H9 (cell line): ENCODE measurements around the gene ATE1. TPM values are rescaled to one million over a fixed set of nuclear protein-coding genes. Genes with fewer than 3 reads are reported as not detected.
A peak's percentile ranks its signal among the peaks of the same experiment; 100 is the strongest.

Experiments used
- DNase-seq: peaks from one replicate; pipeline ENCODE4 v3.0.0-alpha.2; 2017
- H2AFZ ChIP-seq: one replicate; pipeline ENCODE4 v1.6.1; 2013; ENCODE audit warnings: mild to moderate bottlenecking, low read length, control low read depth, moderate library complexity
- H2AK5ac ChIP-seq: 2 replicates; pipeline ENCODE4 v1.6.1; 2013; ENCODE audit warnings: low read length, control low read depth, mixed read lengths; ENCODE audit not compliant: insufficient read length
- H2BK120ac ChIP-seq: one replicate; pipeline ENCODE4 v1.6.1; 2013; ENCODE audit warnings: low read depth, mild to moderate bottlenecking, low read length, control low read depth, inconsistent platforms; ENCODE audit not compliant: poor library complexity, severe bottlenecking
- H2BK12ac ChIP-seq: 2 replicates; pipeline ENCODE4 v1.6.1; 2013; ENCODE audit warnings: low read length, control low read depth, mixed read lengths, low read depth; ENCODE audit not compliant: insufficient read length
- H2BK15ac ChIP-seq: 2 replicates; pipeline ENCODE4 v1.6.1; 2013; ENCODE audit warnings: low read depth, low read length, control low read depth
- H2BK20ac ChIP-seq: one replicate; pipeline ENCODE4 v1.6.1; 2013; ENCODE audit warnings: low read depth, mild to moderate bottlenecking, low read length, control low read depth, inconsistent platforms; ENCODE audit not compliant: poor library complexity, severe bottlenecking
- H2BK5ac ChIP-seq: 2 replicates; pipeline ENCODE4 v1.6.1; 2013; ENCODE audit warnings: low read length, control low read depth, mixed read lengths; ENCODE audit not compliant: insufficient read length
- H3K14ac ChIP-seq: 2 replicates; pipeline ENCODE4 v1.6.1; 2013; ENCODE audit warnings: low read length, control low read depth; ENCODE audit not compliant: insufficient read depth
- H3K18ac ChIP-seq: 2 replicates; pipeline ENCODE4 v1.6.1; 2013; ENCODE audit warnings: low read depth, mild to moderate bottlenecking, mixed read lengths, low read length, control low read depth; ENCODE audit not compliant: insufficient read length
- H3K23ac ChIP-seq: 2 replicates; pipeline ENCODE4 v1.6.1; 2013; ENCODE audit warnings: low read length, control low read depth, mixed read lengths, low read depth; ENCODE audit not compliant: insufficient read length
- H3K23me2 ChIP-seq: 2 replicates; pipeline ENCODE4 v1.6.1; 2013; ENCODE audit warnings: low read depth, mild to moderate bottlenecking, mixed read lengths, low read length, control low read depth; ENCODE audit not compliant: insufficient read length, poor library complexity, severe bottlenecking
- H3K27ac ChIP-seq: 2 replicates; pipeline ENCODE4 v1.5.1; 2013; ENCODE audit warnings: low read length, control low read depth, mixed read lengths, low read depth; ENCODE audit not compliant: insufficient read length
- H3K27me3 ChIP-seq: 2 replicates; pipeline ENCODE4 v1.6.1; 2013; ENCODE audit warnings: low read length, control low read depth, inconsistent platforms; ENCODE audit not compliant: insufficient read depth
- H3K4ac ChIP-seq: 2 replicates; pipeline ENCODE4 v1.6.1; 2013; ENCODE audit warnings: low read depth, mild to moderate bottlenecking, control low read depth, inconsistent platforms, low read length, moderate library complexity
- H3K4me1 ChIP-seq: 2 replicates; pipeline ENCODE4 v1.6.1; 2013; ENCODE audit warnings: low read length, control low read depth, inconsistent platforms; ENCODE audit not compliant: insufficient read depth
- H3K4me2 ChIP-seq: 2 replicates; pipeline ENCODE4 v1.6.1; 2013; ENCODE audit warnings: low read length, control low read depth, mixed read lengths; ENCODE audit not compliant: insufficient read length, insufficient read depth
- H3K56ac ChIP-seq: 2 replicates; pipeline ENCODE4 v1.6.1; 2013; ENCODE audit warnings: low read depth, mild to moderate bottlenecking, mixed read lengths, low read length, control low read depth; ENCODE audit not compliant: insufficient read length
- H3K79me1 ChIP-seq: 2 replicates; pipeline ENCODE4 v1.6.1; 2013; ENCODE audit warnings: low read depth, mild to moderate bottlenecking, moderate library complexity, low read length, control low read depth, inconsistent platforms; ENCODE audit not compliant: insufficient read depth, poor library complexity, severe bottlenecking
- H3K79me2 ChIP-seq: 2 replicates; pipeline ENCODE4 v1.6.1; 2013; ENCODE audit warnings: low read length, control low read depth, inconsistent platforms; ENCODE audit not compliant: insufficient read depth
- H3K9ac ChIP-seq: 2 replicates; pipeline ENCODE4 v1.6.1; 2013; ENCODE audit warnings: low read length, control low read depth, mixed read lengths; ENCODE audit not compliant: insufficient read length; ENCODE audit errors: extremely low read depth
- H3K9me3 ChIP-seq: one replicate; pipeline ENCODE4 v1.6.1; 2013; ENCODE audit warnings: low read depth, low read length, inconsistent platforms; ENCODE audit not compliant: control insufficient read depth
- H3T11ph ChIP-seq: one replicate; pipeline ENCODE4 v1.6.1; 2013; ENCODE audit warnings: mild to moderate bottlenecking, low read length, control low read depth, inconsistent platforms
- H4K20me1 ChIP-seq: one replicate; pipeline ENCODE4 v1.6.1; 2013; ENCODE audit not compliant: control insufficient read depth, insufficient read length, insufficient read depth
- H4K5ac ChIP-seq: 2 replicates; pipeline ENCODE4 v1.6.1; 2013; ENCODE audit warnings: low read depth, mild to moderate bottlenecking, mixed read lengths, low read length, control low read depth; ENCODE audit not compliant: insufficient read length
- H4K8ac ChIP-seq: replicated peaks from 2 replicates; pipeline ENCODE4 v1.6.1; 2013; ENCODE audit warnings: low read length, control low read depth, mixed read lengths, low read depth; ENCODE audit not compliant: insufficient read length
- H4K91ac ChIP-seq: 2 replicates; pipeline ENCODE4 v1.6.1; 2013; ENCODE audit warnings: low read depth, mild to moderate bottlenecking, moderate library complexity, mixed read lengths, low read length, control low read depth; ENCODE audit not compliant: insufficient read length
- H3K27ac Mint-ChIP-seq, 3 experiments: 2 replicates in 2 of 3; 3 replicates in 1 of 3; pipeline ENCODE4 v1.8.0; 2020 to 2021; ENCODE audit warnings: mixed read lengths in 3 of 3, mild to moderate bottlenecking in 1 of 3, moderate library complexity in 1 of 3
- H3K27me3 Mint-ChIP-seq: 2 replicates; pipeline ENCODE4 v1.8.0; 2021; ENCODE audit warnings: low read depth, mild to moderate bottlenecking, moderate library complexity, mixed read lengths
- H3K36me3 Mint-ChIP-seq, 3 experiments: 2 replicates in 2 of 3; 3 replicates in 1 of 3; pipeline ENCODE4 v1.8.0; 2020 to 2021; ENCODE audit warnings: low read depth in 3 of 3, mixed read lengths in 3 of 3; ENCODE audit not compliant: insufficient read depth in 1 of 3
- H3K4me1 Mint-ChIP-seq, 2 experiments: 2 replicates each; pipeline ENCODE4 v1.8.0; 2020; ENCODE audit warnings: mixed read lengths in 2 of 2
- H3K4me3 Mint-ChIP-seq, 2 experiments: 2 replicates in 1 of 2; 3 replicates in 1 of 2; pipeline ENCODE4 v1.8.0; 2020 to 2021; ENCODE audit warnings: mild to moderate bottlenecking in 2 of 2, mixed read lengths in 2 of 2, moderate library complexity in 1 of 2
- H3K9me3 Mint-ChIP-seq, 2 experiments: 2 replicates in 1 of 2; 3 replicates in 1 of 2; pipeline ENCODE4 v1.8.0; 2020; ENCODE audit warnings: mild to moderate bottlenecking in 2 of 2, mixed read lengths in 2 of 2, moderate library complexity in 1 of 2
- WGBS: extraction: QIAGEN DNeasy Blood & Tissue Kit; methylation state at CpG from one replicate; pipeline ENCODE4 v1.1.7; 2013; ENCODE audit warnings: missing lambda C conversion rate, low lambda C conversion rate, mixed read lengths; ENCODE audit not compliant: insufficient read length; ENCODE audit errors: extremely low coverage; 5-methylcytosine and 5-hydroxymethylcytosine counted together
- total RNA-seq: library from RNA; stranded (reverse); gene quantifications from 2 replicates; pipeline ENCODE4 v1.2.1, GENCODE V29; 2021
- TF ChIP-seq, protein P1 (sequence below): fragments of 200-600 bp; sonication (generic); conservative IDR thresholded peaks from 3 replicates; pipeline ENCODE4 v1.8.0; 2021; ENCODE audit warnings: antibody characterized with exemption, mild to moderate bottlenecking

ATE1 gene
- total RNA-seq, 1 experiment from 2014 or later, result 29.0 TPM

DNA sequence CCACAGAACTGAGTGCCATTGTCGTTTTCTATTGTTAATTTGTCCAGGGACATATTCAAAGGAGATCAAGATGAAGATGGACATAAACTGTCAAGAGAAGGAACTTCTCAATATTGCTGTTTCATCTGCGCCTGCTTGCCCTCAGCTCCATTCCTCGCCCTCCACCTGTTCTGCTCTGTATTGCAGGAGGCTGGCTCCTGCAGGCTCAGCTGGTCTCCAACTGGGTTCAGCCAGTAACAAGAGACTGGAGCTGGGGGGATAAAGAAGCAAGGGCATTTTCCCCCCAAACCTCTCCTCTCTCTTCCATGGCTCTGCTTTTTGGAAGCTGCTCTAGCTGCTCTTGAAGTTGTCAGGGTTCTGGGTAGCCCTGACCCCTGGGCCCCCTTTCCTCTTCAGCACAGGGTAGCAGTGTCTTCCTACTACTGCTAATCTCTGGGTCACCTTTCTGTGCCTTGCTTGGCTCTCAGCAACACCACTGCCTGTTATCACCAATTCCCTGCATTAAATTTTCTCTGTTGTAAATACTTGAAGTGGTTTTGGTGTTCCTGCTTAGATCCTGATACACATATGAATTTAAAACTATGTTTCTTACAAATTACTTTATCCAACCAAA, 180.6 kb downstream of the ATE1 start:
- Histone ChIP-seq H2BK15ac (no peak overlapping the region), H3K79me2 (no peaks in the 10 kb centered on the region), H3K23ac (no peak overlapping the region), H3K23me2 (no peaks in the 10 kb centered on the region), H3K27me3 (no peaks in the 10 kb centered on the region), H2AFZ (no peak overlapping the region), H3K18ac (no peak overlapping the region), H2AK5ac (no peak overlapping the region), H3K14ac (no peak overlapping the region), H3K56ac (no peak overlapping the region), H2BK5ac (no peak overlapping the region), H4K20me1 (no peaks in the 10 kb centered on the region), H4K91ac (no peak overlapping the region), H2BK120ac (no peak overlapping the region), H3K9ac (no peak overlapping the region), H3K4ac (no peak overlapping the region), H3K79me1 (no peaks in the 10 kb centered on the region), H4K5ac (no peak overlapping the region), H2BK12ac (no peak overlapping the region), H3K4me1 (no peaks in the 10 kb centered on the region), H2BK20ac (no peak overlapping the region), H3K4me2 (no peak overlapping the region), H3K9me3 (no peaks in the 10 kb centered on the region), H3K27ac (no peak overlapping the region), H3T11ph (no peak overlapping the region), H4K8ac (no peak overlapping the region)
- no peak overlapping the region for H3K4me3 Mint-ChIP-seq
- no peaks in the 10 kb centered on the region for H3K27me3 Mint-ChIP-seq
- H3K9me3 Mint-ChIP-seq, result peaks cover 0 to under 1% of the 10 kb centered on the region in 2 experiments; a peak in 2 of 5 replicates
- no peak for DNase-seq
- TF ChIP-seq, protein P1, sequence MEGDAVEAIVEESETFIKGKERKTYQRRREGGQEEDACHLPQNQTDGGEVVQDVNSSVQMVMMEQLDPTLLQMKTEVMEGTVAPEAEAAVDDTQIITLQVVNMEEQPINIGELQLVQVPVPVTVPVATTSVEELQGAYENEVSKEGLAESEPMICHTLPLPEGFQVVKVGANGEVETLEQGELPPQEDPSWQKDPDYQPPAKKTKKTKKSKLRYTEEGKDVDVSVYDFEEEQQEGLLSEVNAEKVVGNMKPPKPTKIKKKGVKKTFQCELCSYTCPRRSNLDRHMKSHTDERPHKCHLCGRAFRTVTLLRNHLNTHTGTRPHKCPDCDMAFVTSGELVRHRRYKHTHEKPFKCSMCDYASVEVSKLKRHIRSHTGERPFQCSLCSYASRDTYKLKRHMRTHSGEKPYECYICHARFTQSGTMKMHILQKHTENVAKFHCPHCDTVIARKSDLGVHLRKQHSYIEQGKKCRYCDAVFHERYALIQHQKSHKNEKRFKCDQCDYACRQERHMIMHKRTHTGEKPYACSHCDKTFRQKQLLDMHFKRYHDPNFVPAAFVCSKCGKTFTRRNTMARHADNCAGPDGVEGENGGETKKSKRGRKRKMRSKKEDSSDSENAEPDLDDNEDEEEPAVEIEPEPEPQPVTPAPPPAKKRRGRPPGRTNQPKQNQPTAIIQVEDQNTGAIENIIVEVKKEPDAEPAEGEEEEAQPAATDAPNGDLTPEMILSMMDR, result peak; percentile 22; the same call in 1 of the 3 replicates
- peak overlapping the region in 1 of 3 experiments; percentile 22; a peak in 1 of 7 replicates for H3K27ac Mint-ChIP-seq
- WGBS, result no CpG with 5 or more reads among the region's 3 CpGs
- H3K4me1 Mint-ChIP-seq, result peaks cover 10 to 14% of the 10 kb centered on the region in 2 experiments
- peaks cover 2 to 9% (median 7%) of the 10 kb centered on the region in 3 experiments; a peak in 6 of 7 replicates for H3K36me3 Mint-ChIP-seq
